Heart left ventricle (tissue), 13 donors: Measurements from ENCODE around the gene KRTCAP2.

Experiments used
- CTCF ChIP-seq, 12 donors: fragments of 200-600 bp; sonication (generic) in 4 of 12; IDR thresholded peaks; one replicate each; pipeline versions ENCODE4 v1.5.0 to v1.8.0; 2018 to 2022; ENCODE audit warnings: antibody characterized with exemption in 12 of 12, mild to moderate bottlenecking in 5 of 12
- POLR2A ChIP-seq, 2 donors: fragments of 450-650 bp; IDR thresholded peaks; one replicate each; pipeline ENCODE4 v1.6.1; 2017; ENCODE audit warnings: antibody characterized with exemption in 2 of 2, mild to moderate bottlenecking in 2 of 2, moderate library complexity in 2 of 2
- donor health status: ischemic (EF 13 %, LVEDD 7.1; RV severe dilation, severe dysfunction).
- donor health status: DM: no; HTN: yes; CAD: no.
- donor health status: DM: no; HTN: no; CAD: no.
- donor health status: ischemic (EF 25% LVEDD 6.9; RV normal size, moderate dysfunction).
- donor health status: ischemic (EF 25% LVEDD 5.7; RV mildly dilated, moderate dysfunction).
- donor health status: ischemic (EF 35%, LVEDD 5.7; RV mildly dilated, moderate dysfunction).
- donor health status: nonischemic (EF 11% LVEDD 7.7; RV severe dilation, severe dysfunction).
- donor health status: DM: yes; HTN: yes; CAD: no.
- donor health status: PGD.
- donor health status: ischemic (EF 29% LVEDD 5.4; RV normal size, mild dysfunction).
- donor health status: nonischemic (EF 23%, LVEDD 6.1; RV moderate dilation, normal function).

GRCh38 chr1:155127967-155128754, 44.9 kb downstream of the KRTCAP2 start:
- TF ChIP-seq CTCF (IDR thresholded peaks at IDR 0.05) (no peak), POLR2A (IDR thresholded peaks at IDR 0.05) (no peak)
